GM21576 (cell line): ENCODE measurements around the gene PPP1R8.
"Not testable (repeated sequence)": the region's sequence is repeated elsewhere in the genome, so short reads cannot be mapped to it uniquely, and the experiment has no call there.

ENCODE experiments used
- ATAC-seq: cut with Tn5 transposase; IDR thresholded peaks from one replicate; pipeline ENCODE4 v1.9.1; 2021; ENCODE audit warnings: mild to moderate bottlenecking, moderate library complexity; ENCODE audit not compliant: unreplicated experiment

PPP1R8 gene

DNA sequence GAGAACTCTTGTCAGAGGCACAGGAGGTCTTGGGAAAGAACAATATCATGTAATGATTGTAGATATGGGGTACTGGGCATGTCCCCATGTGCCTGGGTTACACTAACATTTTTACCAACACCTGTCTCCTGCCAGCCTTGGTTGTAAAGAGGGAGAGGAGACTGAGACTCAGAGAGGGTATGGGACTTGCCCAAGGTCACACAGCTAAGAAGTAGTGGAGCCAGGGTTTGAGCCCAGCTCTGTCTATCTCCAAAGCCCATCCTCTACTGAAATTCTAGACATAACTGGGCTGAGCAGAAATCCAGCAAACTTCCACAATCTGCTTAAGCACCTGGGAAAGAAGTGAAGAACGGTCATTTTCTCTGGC, 39.1 kb downstream of the PPP1R8 start:
- no peak for ATAC-seq

DNA sequence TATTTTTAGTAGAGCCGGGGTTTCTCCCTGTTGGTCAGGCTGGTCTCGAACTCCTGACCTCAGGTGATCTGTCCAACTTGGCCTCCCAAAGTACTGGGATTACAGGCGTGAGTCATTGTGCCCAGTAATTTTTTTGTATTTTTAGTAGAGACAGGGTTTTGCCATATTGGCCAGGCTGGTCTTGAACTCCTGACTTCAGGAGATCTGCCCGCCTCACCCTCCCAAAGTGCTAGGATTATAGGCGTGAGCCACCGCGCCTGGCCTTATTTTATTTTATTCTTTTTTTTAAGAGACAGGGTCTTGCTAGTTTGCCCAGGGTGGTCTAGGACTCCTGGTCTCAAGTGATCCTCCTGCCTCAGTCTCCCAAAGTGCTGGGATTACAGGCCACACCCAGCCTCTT, 40.5 kb downstream of the PPP1R8 start:
- not testable (repeated sequence) for ATAC-seq

DNA sequence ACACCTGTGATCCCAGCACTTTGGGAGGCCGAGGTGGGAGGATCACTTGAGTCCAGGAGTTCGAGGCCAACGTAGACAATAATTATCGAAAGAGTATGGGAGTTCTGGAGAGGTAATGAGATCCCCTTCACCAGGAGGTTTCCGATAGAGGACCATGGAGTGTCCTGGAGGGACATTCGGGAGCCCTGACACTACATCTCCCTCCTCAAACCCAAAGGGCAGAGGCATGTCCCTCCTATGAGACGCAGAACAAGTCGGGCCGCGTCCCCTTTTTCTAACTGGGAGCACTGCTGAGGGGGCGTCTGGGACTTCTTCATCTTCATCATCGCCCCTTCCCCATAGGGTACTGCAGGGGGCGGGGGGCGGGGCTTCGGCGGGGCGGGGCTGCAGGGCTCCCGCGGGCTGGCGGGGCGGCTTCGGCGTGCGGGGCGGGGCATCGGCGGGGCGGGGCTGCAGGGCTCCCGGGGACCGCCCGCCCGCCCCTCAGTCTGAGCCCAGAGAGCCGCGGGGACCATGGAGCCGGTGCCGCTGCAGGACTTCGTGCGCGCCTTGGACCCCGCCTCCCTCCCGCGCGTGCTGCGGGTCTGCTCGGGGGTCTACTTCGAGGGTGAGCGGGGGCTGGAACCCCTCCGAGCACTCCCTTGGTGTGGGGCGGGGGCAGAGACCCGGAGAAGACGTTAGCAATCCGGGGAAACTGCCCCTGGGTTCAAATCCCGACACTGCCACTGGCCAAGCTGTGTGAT, 41.6 kb downstream of the PPP1R8 start, which contains the start of gene THEMIS2:
THEMIS2 (plus strand) TSS at position 486 of the 743 bp plus-strand sequence; CDS start at position 514, 28 bp downstream.
- no peak for ATAC-seq

DNA sequence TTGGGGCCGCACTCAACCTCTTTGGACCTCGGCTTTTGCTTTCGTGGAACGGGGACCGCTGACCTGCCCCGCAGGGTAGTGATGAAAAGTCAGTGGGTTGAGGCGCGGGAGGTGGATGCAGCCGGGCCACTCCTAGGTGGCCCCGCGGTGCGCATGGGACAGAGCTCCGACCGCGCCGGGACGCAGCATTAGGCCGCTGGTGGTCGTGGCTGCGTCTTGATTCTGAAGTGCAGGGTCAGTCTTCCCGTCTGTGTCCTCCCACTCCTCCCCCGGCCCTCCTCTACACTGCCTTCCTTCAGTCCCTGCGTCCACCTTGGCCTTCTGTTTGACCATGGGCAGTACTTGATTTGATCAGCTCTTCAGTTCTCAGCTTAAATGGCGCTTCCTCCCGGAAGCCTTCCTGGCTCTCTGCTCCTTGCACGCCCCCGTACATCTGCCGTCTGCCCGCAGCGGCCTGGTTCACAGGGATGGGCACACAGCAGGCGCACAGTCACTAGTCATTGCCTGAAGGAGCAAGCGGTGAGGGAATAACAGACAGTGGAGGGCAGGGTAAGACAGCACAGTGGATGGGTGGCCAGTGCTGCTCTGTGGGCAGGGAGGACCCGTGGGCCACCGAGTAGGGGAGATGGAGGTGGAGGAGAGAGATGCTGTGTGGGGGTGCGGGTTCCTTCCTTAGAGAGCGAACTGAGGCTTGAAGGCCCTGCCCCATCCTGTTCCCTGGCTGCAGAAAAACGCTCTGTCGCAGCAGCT, 42.4 kb downstream of the PPP1R8 start:
- ATAC-seq, result no peak

DNA sequence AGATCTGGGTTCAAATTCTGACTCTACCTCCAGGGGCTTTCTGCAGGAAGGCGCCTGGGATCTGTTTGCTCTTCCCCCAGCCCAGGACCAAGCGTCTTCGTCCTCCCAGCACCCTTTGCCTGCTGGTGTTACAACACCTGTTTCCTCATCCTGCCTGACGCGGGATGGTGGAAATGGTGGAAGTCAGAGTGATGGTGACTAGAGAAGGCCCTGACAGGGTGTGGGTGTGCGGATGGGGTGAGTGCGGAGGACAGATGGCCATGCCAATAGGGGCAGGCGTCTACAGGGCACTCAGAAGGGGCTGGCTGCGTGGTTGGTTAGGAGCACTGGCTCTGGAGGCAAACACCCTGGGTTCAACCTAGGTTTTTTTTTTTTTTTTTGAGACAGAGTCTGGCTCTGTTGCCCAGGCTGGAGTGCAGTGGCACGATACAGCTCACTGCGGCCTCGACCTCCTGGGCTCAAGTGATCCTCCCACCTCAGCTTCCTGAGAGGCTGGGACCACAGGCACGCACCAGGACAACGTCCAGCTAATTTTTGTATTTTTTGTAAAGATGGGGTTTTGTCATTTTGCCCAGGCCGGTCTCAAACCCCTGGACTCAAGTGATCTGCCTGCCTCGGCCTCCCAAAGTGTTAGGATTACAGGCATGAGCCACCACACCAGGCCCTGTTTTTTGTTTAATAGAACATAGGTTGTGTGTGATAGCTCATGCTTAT, 43.2 kb downstream of the PPP1R8 start:
- no peak for ATAC-seq

DNA sequence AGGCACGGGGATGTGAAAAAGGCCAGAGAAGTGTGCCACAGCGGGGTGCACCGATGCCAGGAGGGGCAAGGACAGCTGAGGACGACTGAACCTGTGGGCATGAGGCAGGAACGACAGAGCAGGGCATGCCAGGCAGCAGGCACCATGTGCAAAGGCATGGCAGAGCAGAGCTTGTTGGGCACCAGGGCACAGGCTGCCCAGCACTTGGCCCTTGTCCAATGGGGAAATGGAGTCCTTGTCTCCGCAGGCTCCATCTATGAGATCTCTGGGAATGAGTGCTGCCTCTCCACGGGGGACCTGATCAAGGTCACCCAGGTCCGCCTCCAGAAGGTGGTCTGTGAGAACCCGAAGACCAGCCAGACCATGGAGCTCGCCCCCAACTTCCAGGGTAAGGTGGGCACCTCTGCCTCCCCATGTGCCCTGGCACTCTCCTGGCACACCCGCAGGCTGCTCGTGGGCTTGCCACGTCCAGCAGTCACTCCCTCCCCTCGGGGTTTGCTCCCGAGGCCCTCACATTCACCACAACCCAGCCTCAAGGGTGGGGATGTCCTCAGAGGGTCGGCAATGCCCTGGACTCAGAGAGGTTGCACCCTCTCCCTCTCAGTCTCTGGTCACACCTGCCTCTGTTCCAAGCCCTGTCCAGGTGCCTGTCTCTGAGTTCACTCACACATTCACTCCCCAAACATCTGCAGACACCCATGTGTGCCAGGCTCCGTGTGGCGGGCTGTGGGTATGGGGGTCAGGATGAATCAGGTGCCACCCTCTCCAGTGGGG, 45.9 kb downstream of the PPP1R8 start:
- no peak for ATAC-seq

DNA sequence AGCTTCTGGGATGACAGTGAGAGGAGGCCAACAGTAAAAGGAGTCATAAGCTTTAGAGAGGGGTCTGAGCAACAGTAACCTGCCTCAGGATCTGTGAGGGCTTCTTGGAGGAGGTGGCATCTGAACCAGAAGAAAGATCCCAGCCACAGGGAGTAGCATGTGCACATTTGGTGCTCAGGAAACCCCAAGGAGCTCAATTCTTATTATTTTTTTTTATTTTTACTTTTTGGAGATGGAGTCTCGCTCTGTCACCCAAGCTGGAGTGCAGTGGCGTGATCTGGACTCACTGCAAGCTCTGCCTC, 46.5 kb downstream of the PPP1R8 start:
- no peak for ATAC-seq

DNA sequence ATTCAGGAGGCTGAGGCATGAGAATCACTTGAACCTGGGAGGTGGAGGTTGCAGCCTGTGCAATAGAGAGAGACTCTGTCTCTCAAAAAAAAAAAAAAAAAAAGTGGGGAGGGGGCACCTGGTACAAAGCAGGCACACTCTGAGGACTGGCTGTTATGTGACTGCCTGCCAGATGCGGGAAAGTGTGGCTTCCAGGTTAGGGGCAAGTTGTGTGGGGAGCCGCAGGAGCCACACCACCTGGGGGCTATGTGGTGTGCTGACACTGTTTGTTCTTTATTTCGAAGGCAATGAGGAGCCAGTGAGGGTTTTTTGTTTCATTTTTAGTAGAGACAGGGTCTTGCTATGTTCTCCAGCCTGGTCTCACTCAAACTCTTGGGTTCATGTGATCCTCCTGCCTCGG, 47.5 kb downstream of the PPP1R8 start:
- no peak for ATAC-seq

DNA sequence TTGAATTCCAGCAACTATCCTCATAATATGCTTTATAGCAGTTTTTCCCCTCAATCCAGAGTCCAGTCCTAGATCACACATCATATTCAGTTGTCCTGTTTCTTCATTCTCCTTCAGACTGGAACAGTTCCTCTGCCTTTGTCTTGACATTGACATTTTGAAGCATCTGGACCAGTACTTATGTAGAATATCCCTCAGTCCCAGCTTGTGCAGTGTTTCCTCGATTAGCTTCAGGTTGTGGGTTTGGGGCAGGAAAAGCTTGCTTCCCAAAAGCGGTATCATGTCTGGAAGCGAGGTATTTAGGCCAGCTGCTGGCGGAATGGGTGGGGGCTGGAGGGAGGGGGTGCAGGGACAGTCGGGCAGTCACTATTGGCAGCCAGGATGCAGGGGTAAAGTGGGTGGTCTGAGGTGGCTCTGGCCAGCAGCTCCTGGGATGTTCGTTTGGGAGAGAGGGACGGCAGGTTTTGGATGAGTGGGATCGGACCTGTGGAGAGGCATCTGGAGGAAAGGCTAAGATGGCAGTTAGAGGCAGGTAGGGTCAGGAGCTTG, 48.3 kb downstream of the PPP1R8 start:
- ATAC-seq, result no peak

DNA sequence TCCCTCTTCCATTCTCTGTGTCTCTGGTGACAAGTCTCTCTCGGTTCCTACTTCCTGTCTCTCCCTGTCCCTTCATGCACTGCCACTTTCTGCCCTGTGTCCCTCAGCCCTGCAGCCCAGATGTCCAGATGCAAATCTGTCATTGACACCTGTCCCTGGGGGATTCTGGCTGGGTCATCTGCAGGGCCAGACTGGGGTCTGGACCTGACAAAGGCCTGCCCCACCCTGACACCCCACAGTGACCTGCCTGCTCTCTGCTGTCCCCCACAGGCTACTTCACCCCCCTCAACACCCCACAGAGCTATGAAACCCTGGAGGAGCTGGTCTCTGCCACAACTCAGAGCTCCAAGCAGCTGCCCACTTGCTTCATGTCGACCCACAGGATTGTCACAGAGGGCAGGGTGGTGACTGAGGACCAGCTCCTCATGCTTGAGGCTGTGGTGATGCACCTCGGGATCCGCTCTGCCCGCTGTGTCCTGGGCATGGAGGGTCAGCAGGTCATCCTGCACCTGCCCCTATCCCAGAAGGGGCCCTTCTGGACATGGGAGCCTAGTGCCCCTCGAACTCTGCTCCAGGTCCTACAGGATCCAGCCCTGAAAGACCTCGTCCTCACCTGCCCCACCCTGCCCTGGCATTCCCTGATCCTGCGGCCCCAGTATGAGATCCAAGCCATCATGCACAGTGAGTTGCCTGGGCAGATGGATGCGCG, 48.9 kb downstream of the PPP1R8 start:
- ATAC-seq, result no peak

DNA sequence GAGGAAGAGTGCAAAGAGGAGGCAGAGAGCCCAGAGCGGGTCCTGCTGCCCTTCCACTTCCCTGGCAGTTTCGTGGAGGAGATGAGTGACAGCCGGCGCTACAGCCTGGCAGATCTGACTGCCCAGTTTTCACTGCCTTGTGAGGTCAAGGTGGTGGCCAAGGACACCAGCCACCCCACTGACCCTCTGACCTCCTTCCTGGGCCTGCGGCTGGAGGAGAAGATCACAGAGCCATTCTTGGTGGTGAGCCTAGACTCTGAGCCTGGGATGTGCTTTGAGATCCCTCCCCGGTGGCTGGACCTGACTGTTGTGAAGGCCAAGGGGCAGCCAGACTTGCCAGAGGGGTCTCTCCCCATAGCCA, 51.9 kb downstream of the PPP1R8 start:
- no peak for ATAC-seq

DNA sequence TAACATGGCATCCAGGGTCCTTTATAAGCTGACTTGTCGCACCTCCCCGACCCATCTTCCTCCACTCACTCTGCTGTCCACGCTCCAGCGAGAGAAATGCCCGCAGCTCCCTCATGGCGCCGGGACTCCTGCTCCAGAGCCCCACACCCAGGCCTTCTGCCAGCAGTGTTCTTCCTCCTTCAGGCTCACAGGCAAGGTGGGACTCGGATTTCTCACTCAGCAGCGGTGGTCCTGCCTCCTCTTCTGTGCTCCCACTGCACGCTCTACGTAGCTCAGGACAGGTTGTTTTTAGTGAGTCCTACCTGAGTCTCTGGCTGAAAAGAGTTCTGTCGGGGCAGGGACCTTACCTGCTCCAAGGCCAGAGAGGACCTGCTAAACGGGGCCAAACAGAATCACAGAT, 53.0 kb downstream of the PPP1R8 start:
- ATAC-seq, result no peak

DNA sequence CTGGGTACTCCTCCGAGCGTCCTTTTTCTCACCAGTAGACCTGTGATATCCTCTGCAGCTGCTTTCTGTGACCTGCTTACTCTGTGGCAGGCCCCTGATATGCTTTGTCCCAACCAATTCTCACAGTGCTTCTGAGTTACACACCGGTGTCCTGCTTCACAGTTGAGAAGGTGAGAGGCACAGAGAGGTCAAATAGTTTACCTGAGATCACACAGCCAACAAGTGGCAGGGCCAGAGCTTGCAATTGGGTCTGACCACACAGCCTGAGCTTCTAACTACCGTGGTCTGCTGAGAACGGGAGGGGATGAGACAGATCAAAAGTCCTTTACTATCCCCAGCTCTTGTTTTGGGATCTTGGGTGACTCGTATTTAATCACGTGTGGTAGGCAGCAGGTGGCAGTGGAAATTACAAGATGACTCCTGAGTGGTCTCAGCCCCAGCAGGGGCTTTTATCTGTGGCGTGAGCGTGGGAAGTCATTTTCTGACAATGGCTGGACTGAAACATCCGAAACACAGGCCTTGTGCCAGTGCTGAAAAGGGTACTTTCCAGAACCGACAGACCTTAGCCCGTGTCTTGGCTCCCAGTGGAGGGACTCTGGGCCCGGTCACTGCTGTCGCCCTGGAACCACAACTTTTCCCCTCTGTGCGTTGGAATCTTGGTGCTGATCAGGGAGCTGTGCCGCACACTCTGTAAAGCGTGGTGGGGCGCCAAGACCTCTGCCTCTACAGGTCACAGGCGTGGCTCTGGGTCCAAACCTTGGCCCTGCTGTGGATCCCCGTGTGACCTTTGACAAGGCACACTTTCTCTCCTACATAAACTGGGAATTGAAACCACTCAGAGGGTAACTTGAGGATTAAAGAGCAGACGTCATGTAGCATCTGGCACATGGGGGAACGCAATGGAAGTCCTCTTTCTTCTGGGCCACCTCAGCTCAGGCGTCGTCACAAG, 53.7 kb downstream of the PPP1R8 start:
- no peak for ATAC-seq

DNA sequence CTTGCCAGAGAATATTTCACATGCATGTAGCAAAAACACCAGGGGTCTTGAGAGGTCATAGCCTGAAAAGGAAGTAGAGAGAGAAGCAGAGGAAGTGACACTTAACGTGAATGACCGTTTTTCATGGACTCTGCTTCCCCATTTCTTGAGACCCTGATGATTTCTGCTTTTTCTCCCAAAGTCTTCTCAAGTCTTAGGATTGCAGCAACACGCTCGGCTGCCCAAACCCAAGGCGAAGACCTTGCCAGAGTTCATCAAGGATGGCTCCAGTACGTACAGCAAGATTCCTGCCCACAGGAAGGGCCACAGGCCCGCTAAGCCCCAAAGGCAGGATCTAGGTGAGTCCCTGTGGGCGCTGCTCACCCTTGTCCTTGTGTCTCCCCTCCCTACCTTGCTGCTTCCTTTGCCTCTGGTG, 54.5 kb downstream of the PPP1R8 start:
- ATAC-seq, result no peak

DNA sequence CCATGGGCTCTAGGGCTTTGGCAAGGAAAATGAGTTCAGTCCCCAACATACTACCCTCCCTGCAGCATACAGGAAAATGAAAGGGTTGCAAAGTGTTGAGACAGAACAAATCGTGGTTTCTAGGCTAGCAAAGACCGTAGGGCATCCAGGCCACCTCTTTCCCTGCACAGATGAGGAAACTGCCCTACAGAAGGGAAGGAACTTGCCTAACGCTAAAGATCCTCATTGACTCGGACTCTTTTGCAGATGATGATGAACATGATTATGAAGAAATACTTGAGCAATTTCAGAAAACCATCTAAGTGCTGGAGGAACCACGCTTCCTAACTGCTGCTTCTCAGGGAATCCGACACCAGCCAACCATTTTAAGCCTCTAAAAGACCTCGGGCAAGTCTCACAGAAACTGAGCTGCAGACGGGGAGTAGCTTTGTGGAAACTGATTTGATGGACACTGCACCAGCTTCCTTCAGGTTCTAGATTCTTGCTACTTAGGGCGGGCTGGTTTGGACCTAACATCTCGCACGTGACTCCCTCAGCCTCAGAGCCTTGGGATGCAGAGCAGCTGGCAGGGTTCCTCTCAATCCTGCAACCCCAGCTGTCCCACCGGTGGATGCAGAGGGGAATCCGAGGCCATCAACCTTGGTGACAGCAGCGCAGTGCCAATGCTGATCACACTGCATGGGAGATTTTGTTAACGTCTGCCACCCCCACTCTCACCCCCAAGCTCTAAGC, 55.2 kb downstream of the PPP1R8 start:
- no peak for ATAC-seq

DNA sequence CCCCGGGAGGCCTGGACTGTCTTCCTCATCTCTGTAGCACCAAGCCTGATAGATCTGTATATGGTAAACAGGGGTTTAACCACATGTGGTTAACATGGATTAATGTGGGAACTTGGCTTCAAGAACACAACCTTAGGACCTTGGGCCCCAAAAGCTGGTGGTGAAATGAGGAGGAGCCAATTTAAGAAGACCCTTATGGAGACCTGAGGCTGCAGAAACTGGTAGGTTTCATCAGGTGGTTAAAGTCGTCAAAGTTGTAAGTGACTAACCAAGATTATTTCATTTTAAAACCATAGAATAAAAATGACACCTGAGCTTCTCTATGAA, 55.7 kb downstream of the PPP1R8 start:
- ATAC-seq, result no peak

DNA sequence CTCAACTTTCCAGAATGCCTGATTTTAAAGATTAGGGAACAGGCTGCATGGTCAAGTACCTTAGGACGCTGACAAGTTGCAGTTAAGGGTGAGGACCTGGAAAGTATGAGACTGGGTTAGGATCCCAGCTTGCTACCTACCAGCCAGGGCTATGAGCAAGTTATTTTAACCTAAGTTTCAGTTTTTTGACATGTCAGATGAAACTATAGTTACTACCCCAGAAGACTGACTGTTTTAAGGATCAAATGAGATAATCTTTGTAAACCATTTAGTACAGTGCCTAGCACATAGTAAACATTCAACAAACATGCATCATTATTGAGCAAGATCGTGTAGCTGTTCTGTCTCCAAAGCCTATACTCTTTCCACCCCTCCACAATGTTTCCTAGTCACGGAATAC, 56.2 kb downstream of the PPP1R8 start:
- ATAC-seq, result no peak

DNA sequence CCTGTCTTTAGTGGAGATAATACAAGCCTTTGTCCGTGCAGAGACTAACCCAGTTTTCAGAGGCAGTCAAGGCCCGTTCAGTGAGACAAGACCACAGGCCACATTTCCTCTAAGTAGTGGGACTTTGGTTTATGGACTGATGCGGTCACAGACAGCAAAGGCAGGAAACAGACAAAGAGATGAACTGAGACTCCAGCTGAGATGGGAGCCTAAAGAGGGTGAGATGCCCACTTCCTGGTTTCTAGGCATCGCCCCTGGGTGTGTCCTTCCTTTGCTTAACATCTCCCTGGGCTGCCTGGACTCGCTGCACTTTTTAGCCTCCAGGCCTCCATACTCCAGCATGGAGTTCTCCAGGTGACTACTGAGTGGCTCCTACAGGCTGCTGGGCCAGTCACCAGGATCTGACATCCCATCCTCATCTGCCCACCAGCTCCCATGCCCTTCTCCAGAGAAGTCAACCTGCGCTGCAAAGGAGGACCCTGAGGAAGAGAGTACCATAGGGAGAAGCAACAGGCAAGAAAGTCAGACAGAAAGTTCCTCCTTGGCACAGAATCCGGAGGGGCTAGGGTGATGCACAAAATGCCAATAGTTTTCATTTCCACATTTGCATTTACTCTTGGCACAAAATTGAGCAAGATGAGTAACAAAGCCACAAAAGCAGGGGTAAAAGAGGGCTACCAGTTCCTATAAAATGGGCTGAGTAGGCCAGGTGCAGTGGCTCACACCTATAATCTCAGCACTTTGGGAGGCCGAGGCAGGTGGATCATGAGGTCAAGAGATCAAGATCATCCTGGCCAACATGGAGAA, 56.8 kb downstream of the PPP1R8 start:
- ATAC-seq, result peak; percentile 20
